ENCODE measurements around the gene PLXNA3.

The PLXNA3 gene

GRCh38 chrX:154441564-154441963 is 16.5 kb upstream of the PLXNA3 start:
- no peak for TF ChIP-seq ZFX (IDR thresholded peaks at IDR 0.05; ENCODE audit: borderline replicate concordance)
- no peak for TF ChIP-seq CTCF (IDR thresholded peaks at IDR 0.05)
- no peak overlapping the region for H3K27ac ChIP-seq

- TF ChIP-seq CTCF (IDR thresholded peaks at IDR 0.05): no peak
- no peak for TF ChIP-seq ZFX (IDR thresholded peaks at IDR 0.05; ENCODE audit: borderline replicate concordance)
- H3K27ac ChIP-seq: no peak overlapping the region
Measured at GRCh38 chrX:154441984-154442707, 15.9 kb upstream of the PLXNA3 start.

- H3K27ac ChIP-seq: peak overlapping the region; percentile 72
- TF ChIP-seq CTCF (IDR thresholded peaks at IDR 0.05) (no peak), ZFX (IDR thresholded peaks at IDR 0.05; ENCODE audit: borderline replicate concordance) (no peak)
Measured at GRCh38 chrX:154443479-154443910, 14.6 kb upstream of the PLXNA3 start.

- TF ChIP-seq ZFX (IDR thresholded peaks at IDR 0.05; ENCODE audit: borderline replicate concordance) (no peak), CTCF (IDR thresholded peaks at IDR 0.05) (no peak)
- peak within 1 kb of the TSS; percentile 72 for H3K27ac ChIP-seq
Measured at GRCh38 chrX:154443992-154444754, 13.9 kb upstream of the PLXNA3 start, which contains the start of gene FAM50A. FAM50A (plus strand) TSS chrX:154444141; CDS start chrX:154444236, 95 bp downstream.

- TF ChIP-seq ZFX (IDR thresholded peaks at IDR 0.05; ENCODE audit: borderline replicate concordance) (no peak), CTCF (IDR thresholded peaks at IDR 0.05) (no peak)
- H3K27ac ChIP-seq: peak overlapping the region; percentile 72
Measured at GRCh38 chrX:154444755-154445246, 13.3 kb upstream of the PLXNA3 start.

GRCh38 chrX:154445776-154446175 is 12.3 kb upstream of the PLXNA3 start:
- H3K27ac ChIP-seq: no peak overlapping the region
- TF ChIP-seq CTCF (IDR thresholded peaks at IDR 0.05) (no peak), ZFX (IDR thresholded peaks at IDR 0.05; ENCODE audit: borderline replicate concordance) (no peak)

- no peak overlapping the region for H3K27ac ChIP-seq
- no peak for TF ChIP-seq CTCF (IDR thresholded peaks at IDR 0.05)
- TF ChIP-seq ZFX (IDR thresholded peaks at IDR 0.05; ENCODE audit: borderline replicate concordance): no peak
Measured at GRCh38 chrX:154446430-154446829, 11.7 kb upstream of the PLXNA3 start.

Data from 22Rv1 (cell line).